GM12872 (cell line): ENCODE results near the gene ARR3.

Source experiments
- CTCF ChIP-seq: IDR thresholded peaks from 3 replicates; pipeline ENCODE4 v1.5.1; 2011; ENCODE audit warnings: low read depth, mild to moderate bottlenecking, low read length, moderate library complexity; ENCODE audit not compliant: insufficient read depth

ARR3 gene

GRCh38 chrX:70322784-70323183 is 54.6 kb downstream of the ARR3 start:
- no peak for TF ChIP-seq CTCF

GRCh38 chrX:70324326-70324725 is 56.2 kb downstream of the ARR3 start:
- TF ChIP-seq CTCF: no peak

GRCh38 chrX:70331161-70331560 is 63.0 kb downstream of the ARR3 start:
- no peak for TF ChIP-seq CTCF
